Measurements from ENCODE around the gene MAN2A1.

The MAN2A1 gene

DNA sequence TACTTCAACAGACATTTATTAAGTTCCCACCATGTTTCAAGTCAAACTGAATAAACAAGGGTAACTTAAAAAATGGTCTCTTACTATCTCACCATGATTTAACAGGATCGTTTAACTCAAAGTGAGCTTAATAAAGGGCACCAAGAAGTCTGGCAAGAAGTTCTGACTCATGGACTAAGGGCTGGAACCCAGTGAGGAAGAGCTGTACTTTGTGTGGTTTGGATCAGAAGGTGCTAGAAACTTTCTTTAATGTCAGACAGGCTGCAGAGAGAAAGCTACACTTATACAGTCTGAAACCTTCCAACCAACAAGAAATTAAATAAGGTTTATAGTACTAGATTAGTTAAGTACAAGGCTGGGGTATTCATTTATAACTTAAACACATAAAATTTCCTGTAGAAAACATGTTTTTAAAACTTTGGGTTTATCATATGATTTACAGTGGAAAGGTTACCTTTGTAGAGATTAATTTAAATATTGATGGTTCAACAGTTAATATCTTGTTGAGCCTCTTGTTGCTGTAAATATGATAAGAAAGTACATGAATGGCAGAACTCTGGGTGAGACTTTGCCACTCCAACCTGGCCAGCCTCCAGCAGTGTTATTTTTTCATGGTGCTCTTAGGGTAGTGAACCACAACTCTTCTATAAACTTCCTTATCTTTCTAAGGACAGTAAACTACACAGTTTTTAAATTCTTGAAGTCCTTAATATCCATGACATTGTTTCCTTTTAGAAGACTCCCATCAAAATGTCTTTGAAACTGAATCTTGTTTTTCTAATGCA is 162.8 kb downstream of the MAN2A1 start:
- no peak for DNase-seq (ENCODE audit: low read depth)
- TF ChIP-seq CTCF (IDR thresholded peaks at IDR 0.05; ENCODE audit: control insufficient read depth, extremely low read depth, insufficient read depth): no peak
- H3K4me3 ChIP-seq (ENCODE audit: low read depth, low read length): no peak overlapping the region

- no peak for DNase-seq (ENCODE audit: low read depth)
- TF ChIP-seq CTCF (IDR thresholded peaks at IDR 0.05; ENCODE audit: control insufficient read depth, extremely low read depth, insufficient read depth): no peak
These were observed 163.7 kb downstream of the MAN2A1 start for GRCh38 chr5:109853377-109853776.

DNA sequence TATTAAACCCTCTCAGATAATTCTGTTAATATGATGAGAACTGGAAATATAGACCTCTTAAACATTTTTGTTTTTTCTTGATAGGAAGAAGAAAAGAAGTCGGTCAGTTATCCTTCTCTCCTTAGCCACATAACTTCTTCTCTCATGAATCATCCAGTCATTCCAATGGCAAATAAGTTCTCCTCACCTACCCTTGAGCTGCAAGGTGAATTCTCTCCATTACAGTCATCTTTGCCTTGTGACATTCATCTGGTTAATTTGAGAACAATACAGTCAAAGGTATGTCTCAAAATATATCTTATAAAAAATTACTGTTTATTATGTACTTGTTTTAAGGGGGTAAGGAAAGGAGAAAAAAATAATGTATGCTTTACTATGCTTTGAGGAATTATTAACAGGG is 165.3 kb downstream of the MAN2A1 start:
- no peak for DNase-seq (ENCODE audit: low read depth)
- no peak overlapping the region for H3K4me3 ChIP-seq (ENCODE audit: low read depth, low read length)
- TF ChIP-seq CTCF (IDR thresholded peaks at IDR 0.05; ENCODE audit: control insufficient read depth, extremely low read depth, insufficient read depth): no peak

More at GRCh38 chr5:109853377-109853776, 163.7 kb downstream of the MAN2A1 start:
- H3K4me3 ChIP-seq (ENCODE audit: low read depth, low read length): no peak overlapping the region

DNA sequence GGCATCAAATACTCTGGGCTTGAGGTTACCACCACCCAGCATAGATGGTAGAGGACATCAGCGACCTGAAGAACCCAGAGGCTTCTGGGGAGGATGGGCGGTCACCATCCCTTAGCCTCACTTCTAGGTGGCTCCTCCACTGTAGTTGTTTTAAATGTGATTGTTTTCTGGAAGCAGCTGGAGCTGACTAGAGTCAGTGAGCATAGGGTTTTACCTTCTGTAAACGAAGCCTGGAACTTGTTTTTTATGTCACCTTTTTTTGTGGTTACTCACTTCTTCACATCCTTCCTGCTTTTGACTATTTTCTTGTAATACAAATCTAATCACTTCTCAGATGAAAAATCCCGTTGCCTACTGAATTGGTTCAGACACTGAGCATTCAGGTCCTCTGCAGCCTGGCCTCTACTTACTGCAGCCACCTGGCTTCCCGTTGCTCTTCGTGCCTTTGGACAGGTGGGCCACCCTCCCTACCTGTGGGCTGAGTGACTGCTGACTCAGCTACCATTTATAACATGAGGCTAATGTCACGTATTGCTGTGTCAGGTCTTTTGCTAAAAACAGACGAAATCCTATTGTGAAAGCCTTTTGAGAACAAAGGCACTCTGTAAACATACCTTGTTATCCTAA is 167.8 kb downstream of the MAN2A1 start:
- no peak for TF ChIP-seq CTCF (IDR thresholded peaks at IDR 0.05; ENCODE audit: control insufficient read depth, extremely low read depth, insufficient read depth)
- no peak for DNase-seq (ENCODE audit: low read depth)
- no peak overlapping the region for H3K4me3 ChIP-seq (ENCODE audit: low read depth, low read length)

DNA sequence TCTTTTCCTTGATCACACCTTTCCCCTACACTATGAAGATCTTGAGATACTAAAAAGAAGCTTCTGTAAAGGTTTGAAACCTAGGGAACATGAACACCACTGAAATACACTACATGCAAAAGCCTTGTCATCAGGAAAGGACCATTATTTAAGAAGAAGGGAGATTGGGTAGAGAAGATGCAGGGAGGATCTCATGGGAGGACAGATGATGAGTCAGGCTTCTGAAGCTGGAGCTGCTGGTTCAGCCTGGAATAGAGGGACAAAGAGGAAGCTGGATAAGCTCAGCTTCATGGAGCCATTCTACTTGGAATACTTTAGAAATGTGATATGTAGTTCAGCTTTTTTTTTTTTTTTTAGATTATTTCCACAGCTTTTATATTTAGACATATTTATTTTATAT is 169.8 kb downstream of the MAN2A1 start:
- DNase-seq (ENCODE audit: low read depth): no peak
- H3K4me3 ChIP-seq (ENCODE audit: low read depth, low read length): no peak overlapping the region
- no peak for TF ChIP-seq CTCF (IDR thresholded peaks at IDR 0.05; ENCODE audit: control insufficient read depth, extremely low read depth, insufficient read depth)

GRCh38 chr5:109862301-109862700 is 172.6 kb downstream of the MAN2A1 start:
- no peak for TF ChIP-seq CTCF (IDR thresholded peaks at IDR 0.05; ENCODE audit: control insufficient read depth, extremely low read depth, insufficient read depth)
- no peak for DNase-seq (ENCODE audit: low read depth)
- no peak overlapping the region for H3K4me3 ChIP-seq (ENCODE audit: low read depth, low read length)

All from LNCaP clone FGC (cell line).